Lower lobe of right lung (tissue), 2 donors: ENCODE measurements around the gene SLC2A11. TPM values are rescaled to one million over a fixed set of nuclear protein-coding genes. Genes with fewer than 3 reads are reported as not detected.
A peak's percentile ranks its signal among the peaks of the same experiment; 100 is the strongest.

Source experiments
- ATAC-seq, 2 donors: fragments of 200-7000 bp; cut with Tn5 transposase; one replicate each; pipeline ENCODE4 v1.9.1; 2020 to 2022; ENCODE audit warnings: mild to moderate bottlenecking in 2 of 2, moderate library complexity in 2 of 2
- DNase-seq: peaks from one replicate; pipeline ENCODE4 v3.0.0-alpha.2; 2020
- H3K27ac ChIP-seq: fragments of 200-600 bp; one replicate; pipeline ENCODE4 v1.8.0; 2022
- H3K27me3 ChIP-seq: fragments of 200-600 bp; one replicate; pipeline ENCODE4 v1.8.0; 2022; ENCODE audit warnings: low read depth
- H3K36me3 ChIP-seq: fragments of 200-600 bp; one replicate; pipeline ENCODE4 v1.8.0; 2022; ENCODE audit warnings: mild to moderate bottlenecking
- H3K4me1 ChIP-seq: fragments of 200-600 bp; one replicate; pipeline ENCODE4 v1.8.0; 2022
- H3K4me3 ChIP-seq: fragments of 200-600 bp; one replicate; pipeline ENCODE4 v1.8.0; 2022; ENCODE audit warnings: mild to moderate bottlenecking
- H3K9me3 ChIP-seq: fragments of 200-600 bp; one replicate; pipeline ENCODE4 v1.8.0; 2022
- CTCF ChIP-seq: fragments of 200-600 bp; IDR thresholded peaks from one replicate; pipeline ENCODE4 v1.8.0; 2022; ENCODE audit warnings: antibody characterized with exemption, mild to moderate bottlenecking
- intact Hi-C: fragments of 100-400 bp; cut with DNase I; formaldehyde crosslinking; loops from one replicate; pipeline ENCODE4 v1.11.0; 2022
- total RNA-seq: library from RNA; stranded (reverse); fragmentation: NEBNext Ultra II Directional; extraction: Animal tissue kit (Norgen Biotek cat#: 25700); gene quantifications from one replicate; pipeline ENCODE4 v1.2.1, GENCODE V29; 2021
- donor health status: DM: no; HTN: yes; CAD: no; lungs with severe emphysema.

Gene SLC2A11
- total RNA-seq, 1 donor from 2014 or later: 12.7 TPM

- H3K27me3 ChIP-seq: no peaks in the 10 kb centered on the region
- no peak for DNase-seq
- no peak overlapping the region for H3K4me3 ChIP-seq
- peaks cover 4% of the 10 kb centered on the region for H3K4me1 ChIP-seq
- TF ChIP-seq CTCF: no peak
- no peak for ATAC-seq
- intact Hi-C loops: no loop called here
- H3K9me3 ChIP-seq: no peaks in the 10 kb centered on the region
- no peak overlapping the region for H3K27ac ChIP-seq
- no peaks in the 10 kb centered on the region for H3K36me3 ChIP-seq
These were observed 31.9 kb downstream of the SLC2A11 start for GRCh38 chr22:23889620-23890019.

GRCh38 chr22:23891726-23892125 is 34.1 kb downstream of the SLC2A11 start:
- Histone ChIP-seq H3K36me3 (peaks cover 13% of the 10 kb centered on the region), H3K9me3 (no peaks in the 10 kb centered on the region), H3K27ac (no peak overlapping the region), H3K27me3 (no peaks in the 10 kb centered on the region), H3K4me1 (peaks cover 19% of the 10 kb centered on the region), H3K4me3 (no peak overlapping the region)
- no peak for ATAC-seq
- intact Hi-C loops: no loop called here
- TF ChIP-seq CTCF: no peak
- no peak for DNase-seq

- TF ChIP-seq CTCF: no peak
- DNase-seq (no peak), ATAC-seq (no peak)
- Histone ChIP-seq H3K27ac (no peak overlapping the region), H3K36me3 (peaks cover 17% of the 10 kb centered on the region), H3K9me3 (no peaks in the 10 kb centered on the region), H3K4me3 (no peak overlapping the region), H3K27me3 (no peaks in the 10 kb centered on the region), H3K4me1 (peaks cover 19% of the 10 kb centered on the region)
- intact Hi-C loops: no loop called here
These were observed 34.5 kb downstream of the SLC2A11 start for GRCh38 chr22:23892130-23892529.

- Histone ChIP-seq H3K27me3 (no peaks in the 10 kb centered on the region), H3K9me3 (no peaks in the 10 kb centered on the region), H3K27ac (no peak overlapping the region), H3K36me3 (peaks cover 19% of the 10 kb centered on the region), H3K4me3 (no peak overlapping the region), H3K4me1 (peaks cover 19% of the 10 kb centered on the region)
- no peak for TF ChIP-seq CTCF
- intact Hi-C loops: no loop called here
- DNase-seq (no peak), ATAC-seq (no peak)
These were observed 35.0 kb downstream of the SLC2A11 start for GRCh38 chr22:23892706-23893105.

GRCh38 chr22:23893121-23893944 is 35.7 kb downstream of the SLC2A11 start:
- no peak for TF ChIP-seq CTCF
- intact Hi-C loops: no loop called here
- H3K4me3 ChIP-seq: peak overlapping the region; percentile 81
- H3K4me1 ChIP-seq: peaks cover 19% of the 10 kb centered on the region
- no peaks in the 10 kb centered on the region for H3K27me3 ChIP-seq
- peaks cover 19% of the 10 kb centered on the region for H3K36me3 ChIP-seq
- peak overlapping the region; percentile 96 for H3K27ac ChIP-seq
- ATAC-seq: peak in 1 of 2 donors; percentile 1
- H3K9me3 ChIP-seq: no peaks in the 10 kb centered on the region
- no peak for DNase-seq
